Body of pancreas (tissue), 4 donors: Measurements from ENCODE around the gene OTOGL. TPM values are rescaled to one million over a fixed set of nuclear protein-coding genes. Genes with fewer than 3 reads are reported as not detected.

Source experiments
- ATAC-seq: fragments of 150-250 bp; one replicate; pipeline ENCODE4 v1.9.1; 2016
- DNase-seq, 4 donors: peaks; one replicate each; pipeline ENCODE4 v3.0.0-alpha.2; 2019
- H3K27ac ChIP-seq, 4 donors: fragments of 200-600 bp; sonication (generic); 1 replicate in 3 of 4; 2 replicates in 1 of 4; pipeline versions ENCODE4 v1.5.1 to v1.6.1; 2016 to 2019; ENCODE audit warnings: mild to moderate bottlenecking in 1 of 4, mixed read lengths in 1 of 4, moderate library complexity in 1 of 4
- H3K27me3 ChIP-seq, 2 donors: fragments of 200-600 bp; sonication (generic); one replicate each; pipeline ENCODE4 v1.6.0; 2016; ENCODE audit warnings: mild to moderate bottlenecking in 1 of 2
- H3K36me3 ChIP-seq, 2 donors: fragments of 200-600 bp; sonication (generic); replicated peaks in 1 of 2; 2 replicates each; pipeline ENCODE4 v1.5.1; 2016; ENCODE audit warnings: low read depth in 2 of 2; ENCODE audit not compliant: insufficient read depth in 1 of 2
- H3K4me1 ChIP-seq: fragments of 200-600 bp; sonication (generic); one replicate; pipeline ENCODE4 v1.6.0; 2016
- H3K4me3 ChIP-seq, 2 donors: fragments of 200-600 bp; sonication (generic); 1 replicate in 1 of 2; 2 replicates in 1 of 2; pipeline ENCODE4 v1.5.1; 2016 to 2019
- H3K9me3 ChIP-seq, 3 donors: fragments of 200-600 bp; sonication (generic); 1 replicate in 2 of 3; 2 replicates in 1 of 3; pipeline ENCODE4 v1.5.1; 2016
- POLR2A ChIP-seq, 3 donors: fragments of 450-650 bp; IDR thresholded peaks; one replicate each; pipeline ENCODE4 v1.6.1; 2016; ENCODE audit warnings: antibody characterized with exemption in 3 of 3, mild to moderate bottlenecking in 2 of 3
- WGBS, 2 donors: methylation state at CpG; one replicate each; pipeline ENCODE4 v1.1.5; 2017; 5-methylcytosine and 5-hydroxymethylcytosine counted together
- intact Hi-C: fragments of 100-400 bp; cut with DNase I; formaldehyde crosslinking; loops from one replicate; pipeline ENCODE4 v1.15.1; 2023
- total RNA-seq, 2 donors: library from RNA; depleted of rRNA; stranded (reverse); fragments of >200 nt; gene quantifications; one replicate each; pipeline ENCODE4 v1.1.0, GENCODE V29; 2016
- TF ChIP-seq, protein P1 (sequence below), 7 experiments: fragments of 450-650 bp in 4 of 7; fragments of 200-600 bp in 3 of 7; sonication (generic) in 3 of 7; IDR thresholded peaks; one replicate each; pipeline ENCODE4 v1.5.1; 2016 to 2019; ENCODE audit warnings: antibody characterized with exemption in 7 of 7

Gene OTOGL
- total RNA-seq, 2 donors from 2014 or later: 0.26 to 0.33 TPM

DNA sequence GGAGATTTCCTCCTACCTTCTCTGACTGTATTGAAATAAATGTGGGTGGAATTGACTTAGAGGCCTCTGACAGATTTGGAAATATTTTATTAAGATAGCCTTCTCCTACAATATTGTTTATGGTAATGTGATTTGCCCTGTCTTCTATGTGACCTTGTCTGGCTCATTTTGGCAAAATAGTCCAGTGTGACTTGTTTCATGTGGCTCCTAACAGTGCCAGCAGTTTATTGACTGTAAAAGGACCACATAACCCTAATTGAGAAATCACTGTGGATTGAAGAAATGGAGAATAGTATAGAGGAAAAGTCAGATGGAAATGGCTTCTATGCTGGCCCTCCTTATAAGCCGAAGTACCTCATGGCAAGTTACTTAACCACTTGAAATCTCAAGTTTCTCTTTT is 173.8 kb downstream of the OTOGL start:
- peaks cover 5% of the 10 kb centered on the region for H3K4me1 ChIP-seq
- no peak overlapping the region for H3K4me3 ChIP-seq
- no peaks in the 10 kb centered on the region for H3K27me3 ChIP-seq
- no peaks in the 10 kb centered on the region for H3K9me3 ChIP-seq
- H3K27ac ChIP-seq: no peak overlapping the region
- intact Hi-C loops: no loop called here
- DNase-seq (no peak), ATAC-seq (no peak)
- no peak for TF ChIP-seq POLR2A (IDR thresholded peaks at IDR 0.05)
- TF ChIP-seq, protein P1, sequence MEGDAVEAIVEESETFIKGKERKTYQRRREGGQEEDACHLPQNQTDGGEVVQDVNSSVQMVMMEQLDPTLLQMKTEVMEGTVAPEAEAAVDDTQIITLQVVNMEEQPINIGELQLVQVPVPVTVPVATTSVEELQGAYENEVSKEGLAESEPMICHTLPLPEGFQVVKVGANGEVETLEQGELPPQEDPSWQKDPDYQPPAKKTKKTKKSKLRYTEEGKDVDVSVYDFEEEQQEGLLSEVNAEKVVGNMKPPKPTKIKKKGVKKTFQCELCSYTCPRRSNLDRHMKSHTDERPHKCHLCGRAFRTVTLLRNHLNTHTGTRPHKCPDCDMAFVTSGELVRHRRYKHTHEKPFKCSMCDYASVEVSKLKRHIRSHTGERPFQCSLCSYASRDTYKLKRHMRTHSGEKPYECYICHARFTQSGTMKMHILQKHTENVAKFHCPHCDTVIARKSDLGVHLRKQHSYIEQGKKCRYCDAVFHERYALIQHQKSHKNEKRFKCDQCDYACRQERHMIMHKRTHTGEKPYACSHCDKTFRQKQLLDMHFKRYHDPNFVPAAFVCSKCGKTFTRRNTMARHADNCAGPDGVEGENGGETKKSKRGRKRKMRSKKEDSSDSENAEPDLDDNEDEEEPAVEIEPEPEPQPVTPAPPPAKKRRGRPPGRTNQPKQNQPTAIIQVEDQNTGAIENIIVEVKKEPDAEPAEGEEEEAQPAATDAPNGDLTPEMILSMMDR (IDR thresholded peaks at IDR 0.05): no peak
- WGBS, 2 donors: 88 to 94% methylated on average over 1 of the region's 1 CpG
- no peaks in the 10 kb centered on the region for H3K36me3 ChIP-seq

DNA sequence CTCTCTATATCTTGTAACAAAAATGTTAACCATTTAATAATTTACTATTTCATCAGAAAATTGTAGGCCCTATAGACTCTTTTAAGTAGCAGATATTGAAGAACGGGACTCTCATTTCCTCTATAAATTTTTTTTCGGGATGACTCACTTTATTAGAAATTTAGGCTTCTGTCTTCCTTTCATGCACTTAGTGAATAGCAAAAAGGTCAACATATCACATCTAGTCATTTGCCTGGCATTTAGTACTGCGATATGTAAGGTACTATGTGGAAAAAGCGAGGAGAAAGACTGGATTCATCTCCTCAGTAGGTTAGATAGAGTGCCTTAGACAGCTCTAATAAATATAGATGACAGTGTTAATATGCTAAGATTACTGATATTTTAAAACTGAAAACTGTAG is 178.4 kb downstream of the OTOGL start:
- Histone ChIP-seq H3K4me3 (no peak overlapping the region), H3K27me3 (no peaks in the 10 kb centered on the region), H3K27ac (no peak overlapping the region), H3K4me1 (no peaks in the 10 kb centered on the region), H3K9me3 (no peaks in the 10 kb centered on the region), H3K36me3 (no peaks in the 10 kb centered on the region)
- ATAC-seq: no peak
- intact Hi-C loops: no loop called here
- no peak for DNase-seq
- 95 to 97% methylated on average over 4 of the region's 4 CpGs for WGBS, 2 donors
- TF ChIP-seq POLR2A (IDR thresholded peaks at IDR 0.05): no peak
- TF ChIP-seq, protein P1 (IDR thresholded peaks at IDR 0.05): no peak

DNA sequence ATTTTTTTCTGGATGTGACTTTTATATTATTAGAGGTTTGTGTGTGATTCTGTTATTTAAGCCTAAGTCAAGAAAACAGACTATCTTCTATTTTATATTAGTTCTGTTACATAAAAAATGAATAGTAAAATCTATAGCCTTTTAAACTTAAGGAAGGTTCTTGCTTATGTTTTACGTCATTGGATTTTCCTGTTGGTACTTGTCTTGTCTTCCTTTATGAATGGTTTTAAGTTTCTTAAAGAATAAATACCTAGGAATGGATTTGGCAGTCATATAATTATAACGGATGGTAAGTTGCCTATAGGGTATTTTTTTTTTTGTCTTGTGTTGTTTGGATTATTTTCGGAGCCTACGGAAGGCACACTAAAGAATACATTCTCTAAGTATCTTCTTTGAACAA is 182.9 kb downstream of the OTOGL start:
- Histone ChIP-seq H3K36me3 (no peaks in the 10 kb centered on the region), H3K27ac (no peak overlapping the region), H3K4me1 (no peaks in the 10 kb centered on the region), H3K9me3 (no peaks in the 10 kb centered on the region), H3K4me3 (no peak overlapping the region), H3K27me3 (no peaks in the 10 kb centered on the region)
- intact Hi-C loops: no loop called here
- no peak for ATAC-seq
- DNase-seq: no peak
- WGBS, 2 donors: 74 to 75% methylated on average over 4 of the region's 4 CpGs
- TF ChIP-seq POLR2A (IDR thresholded peaks at IDR 0.05): no peak

DNA sequence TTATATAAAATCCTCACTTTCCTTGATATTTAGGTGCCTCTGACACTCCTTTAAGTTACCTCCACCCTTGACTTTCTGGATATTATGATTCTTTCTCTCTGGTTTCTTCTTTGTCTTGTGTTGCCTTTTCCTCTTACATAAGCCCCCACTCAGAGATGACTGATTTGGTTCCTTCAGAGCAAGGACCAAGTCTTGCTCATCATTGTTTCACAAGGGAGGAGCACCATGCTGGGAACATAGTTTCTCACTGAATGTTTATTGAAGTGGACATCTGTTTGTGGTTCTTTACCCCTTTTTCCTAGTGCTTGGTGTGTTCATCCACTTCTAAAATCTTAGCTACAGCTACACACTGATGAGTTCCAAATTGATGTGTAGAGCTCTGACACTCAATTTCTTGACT is 183.4 kb downstream of the OTOGL start:
- Histone ChIP-seq H3K27ac (no peak overlapping the region), H3K4me3 (no peak overlapping the region), H3K36me3 (no peaks in the 10 kb centered on the region), H3K4me1 (no peaks in the 10 kb centered on the region), H3K9me3 (no peaks in the 10 kb centered on the region), H3K27me3 (no peaks in the 10 kb centered on the region)
- ATAC-seq: no peak
- TF ChIP-seq, protein P1 (IDR thresholded peaks at IDR 0.05): no peak
- no peak for TF ChIP-seq POLR2A (IDR thresholded peaks at IDR 0.05)
- no peak for DNase-seq
- intact Hi-C loops: no loop called here

DNA sequence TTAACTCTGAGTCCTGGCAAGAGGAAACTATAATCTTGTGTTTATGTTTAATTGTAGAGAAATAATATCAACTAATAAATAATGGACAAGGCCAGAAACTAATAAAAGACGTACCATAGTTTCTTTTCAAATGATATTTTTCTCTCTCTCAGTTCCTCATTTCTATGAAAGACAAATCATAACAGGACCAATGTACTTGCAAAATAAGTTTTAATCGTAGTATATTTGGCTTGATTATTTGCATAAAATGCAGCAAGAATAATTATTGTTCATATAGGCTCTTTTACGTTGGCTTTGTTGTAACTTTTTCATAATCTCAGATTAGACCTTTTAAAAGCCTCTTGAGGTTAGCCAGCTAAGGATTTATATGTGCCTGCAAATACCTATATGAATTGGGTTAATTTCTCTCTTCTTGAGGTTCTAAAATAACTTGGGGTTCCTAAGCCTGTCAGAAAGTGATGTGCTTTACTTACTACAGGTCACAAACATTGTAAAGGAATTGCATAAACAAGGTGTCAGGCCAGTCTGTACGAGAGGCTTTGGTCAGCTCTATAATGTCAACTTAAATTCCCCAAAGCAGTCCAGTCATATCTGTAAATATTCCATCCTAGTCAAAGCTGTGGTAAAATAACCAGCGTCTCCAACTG is 191.9 kb downstream of the OTOGL start:
- Histone ChIP-seq H3K27me3 (no peaks in the 10 kb centered on the region), H3K9me3 (no peaks in the 10 kb centered on the region), H3K36me3 (no peaks in the 10 kb centered on the region), H3K4me3 (no peak overlapping the region), H3K4me1 (no peaks in the 10 kb centered on the region), H3K27ac (no peak overlapping the region)
- no peak for ATAC-seq
- TF ChIP-seq POLR2A (IDR thresholded peaks at IDR 0.05): no peak
- TF ChIP-seq, protein P1 (IDR thresholded peaks at IDR 0.05): no peak
- intact Hi-C loops: no loop called here
- 54 to 62% methylated on average over 5 of the region's 5 CpGs for WGBS, 2 donors
- no peak for DNase-seq
